ENCODE results near the gene RAD51B.

RAD51B gene

DNA sequence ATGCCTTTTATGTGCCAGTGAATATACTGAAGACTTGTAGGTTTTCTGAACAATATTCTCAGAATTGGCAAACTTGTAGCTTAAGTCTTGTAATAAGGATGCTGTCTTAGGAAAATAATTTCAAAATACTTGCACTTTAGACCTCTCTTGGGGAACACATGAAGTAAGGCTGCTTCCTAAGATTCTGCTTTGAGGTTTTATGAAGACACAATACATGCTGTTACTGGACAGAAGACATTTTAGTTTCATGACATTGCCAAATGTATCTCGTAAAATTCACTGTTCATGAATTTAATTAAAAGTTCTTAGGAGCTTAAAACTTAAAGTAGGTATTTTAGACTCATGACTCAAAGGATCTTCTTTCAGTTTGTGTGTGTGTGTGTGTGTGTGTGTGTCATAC, 80.7 kb downstream of the RAD51B start:
- no peak for DNase-seq (ENCODE audit: low read depth)

DNA sequence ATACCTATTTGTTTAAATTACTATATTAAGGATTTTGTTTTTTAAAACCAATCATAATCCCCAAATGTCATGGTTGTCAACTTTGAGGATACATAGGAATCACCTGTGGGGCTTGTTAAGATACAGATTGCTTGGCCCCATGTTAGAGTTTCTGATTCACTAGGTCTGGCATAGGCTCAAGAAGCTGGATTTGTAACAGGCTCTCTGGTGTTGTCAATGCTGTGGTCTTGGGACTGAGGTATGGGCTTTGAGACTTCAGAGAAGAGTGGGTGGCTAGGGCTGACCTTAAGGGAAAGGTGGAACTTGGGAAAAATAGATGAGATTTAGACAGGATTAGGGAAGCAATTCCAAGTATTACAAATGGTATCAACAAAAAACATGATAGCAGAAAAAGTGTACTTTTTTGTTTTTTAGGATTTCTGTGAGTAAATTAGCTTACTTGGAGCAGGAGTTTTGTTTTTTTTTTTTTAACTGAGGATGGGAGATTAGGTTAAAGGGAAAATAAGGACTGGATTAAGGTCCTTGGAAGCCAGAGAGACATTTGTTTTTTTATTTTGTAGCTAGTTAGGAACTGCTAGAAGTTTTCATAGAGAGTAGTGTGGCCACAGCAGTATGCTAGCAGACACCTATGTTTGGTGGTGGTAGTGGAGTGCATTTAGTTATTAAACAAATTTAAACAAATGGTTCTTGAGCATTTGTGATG, 88.6 kb downstream of the RAD51B start:
- no peak for DNase-seq (ENCODE audit: low read depth)

DNA sequence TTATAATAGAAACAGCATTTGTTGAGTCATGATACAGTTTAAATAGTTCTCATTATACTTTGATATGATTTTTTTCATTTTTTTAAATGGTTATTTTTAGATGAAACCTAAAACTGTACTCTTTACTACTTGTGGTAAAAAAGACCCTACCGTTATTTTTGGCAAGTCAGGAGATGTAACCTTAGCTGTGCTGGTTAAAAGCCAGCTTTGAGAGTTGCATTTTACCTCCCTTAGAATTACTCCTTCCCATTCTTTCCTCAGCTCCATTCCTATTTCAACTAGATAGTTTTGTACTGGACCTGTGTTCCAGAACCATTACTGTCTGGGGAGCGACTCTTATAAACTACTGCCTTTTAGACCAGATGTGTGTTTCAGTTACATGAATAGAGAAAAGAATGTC, 92.0 kb downstream of the RAD51B start:
- no peak for DNase-seq (ENCODE audit: low read depth)

DNA sequence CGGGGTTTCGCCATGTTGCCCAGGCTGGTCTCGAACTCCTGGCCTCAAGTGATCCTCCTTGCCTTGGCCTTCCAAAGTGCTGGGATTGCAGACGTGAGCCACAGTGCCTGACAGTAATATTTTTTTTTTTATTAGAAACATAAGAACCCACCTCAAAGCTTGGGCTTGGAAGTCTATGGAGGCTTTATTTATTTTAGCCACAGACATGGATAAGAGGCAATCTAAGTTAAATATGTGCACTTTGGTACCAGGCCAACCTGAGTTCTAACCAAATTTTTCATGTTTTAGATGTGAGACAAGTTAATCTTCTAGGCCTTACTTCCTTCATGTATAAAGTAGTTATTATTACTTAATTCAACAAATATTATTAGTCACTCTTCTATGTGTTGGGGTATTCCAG, 96.9 kb downstream of the RAD51B start:
- DNase-seq (ENCODE audit: low read depth), result no peak

GRCh38 chr14:67917006-67917405, 97.4 kb downstream of the RAD51B start:
- DNase-seq (ENCODE audit: low read depth), result no peak

DNA sequence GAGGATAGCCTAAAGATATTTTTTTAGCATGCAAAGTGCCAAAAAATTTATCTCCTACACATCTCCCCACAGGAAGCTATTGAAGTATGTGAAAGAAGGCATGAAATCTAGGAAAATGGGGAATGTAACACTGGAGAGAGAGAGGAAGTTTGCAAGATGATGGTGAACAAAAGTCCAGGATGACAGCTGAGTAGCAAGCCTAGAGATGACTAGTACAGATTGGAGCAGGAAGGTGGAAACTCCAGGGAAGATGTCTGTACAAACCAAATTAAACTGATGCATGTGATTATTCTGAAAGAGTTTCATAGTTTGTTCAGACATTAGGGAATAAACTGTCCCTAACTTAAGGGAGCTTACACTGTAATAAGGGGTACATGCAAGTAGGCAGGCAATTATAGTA, 99.3 kb downstream of the RAD51B start:
- no peak for DNase-seq (ENCODE audit: low read depth)

GRCh38 chr14:67919259-67920032, 99.9 kb downstream of the RAD51B start:
- no peak for DNase-seq (ENCODE audit: low read depth)

DNA sequence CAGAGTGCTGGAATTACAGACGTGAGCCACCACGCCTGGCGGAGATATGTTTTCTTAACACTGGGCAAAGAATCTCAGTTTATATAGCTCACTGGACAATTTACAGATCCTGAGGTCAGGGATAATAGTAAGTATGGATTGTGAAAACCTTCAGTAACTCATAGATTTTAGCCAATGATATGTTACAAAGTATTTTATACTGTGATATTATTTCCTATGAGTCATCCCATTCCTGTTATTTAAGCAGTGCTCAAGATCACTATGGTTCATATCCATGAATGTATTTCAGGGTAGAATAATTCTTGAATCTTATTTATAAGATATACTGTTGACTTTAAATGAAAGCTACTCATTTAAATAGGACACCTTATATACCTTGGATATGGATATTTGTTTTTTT, 107.2 kb downstream of the RAD51B start:
- DNase-seq (ENCODE audit: low read depth), result no peak

DNA sequence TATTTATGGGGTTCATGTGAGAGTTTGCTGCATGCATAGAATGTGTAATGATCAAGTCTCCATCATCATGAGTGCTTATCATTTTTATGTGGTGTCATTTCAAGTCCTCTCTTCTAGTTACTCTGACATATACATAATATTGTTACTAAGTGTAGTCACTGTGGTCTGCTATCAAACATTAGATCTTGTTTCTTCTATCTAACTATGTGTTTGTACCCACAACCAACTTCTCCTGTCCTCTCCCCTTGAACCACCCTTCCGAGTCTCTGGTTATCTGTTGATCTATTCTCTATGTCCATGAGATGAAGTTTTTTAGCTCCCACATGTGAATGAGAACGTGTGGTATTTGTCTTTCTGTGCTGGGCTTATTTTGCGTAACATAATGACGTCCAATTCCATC, 107.7 kb downstream of the RAD51B start:
- DNase-seq (ENCODE audit: low read depth), result no peak

- DNase-seq (ENCODE audit: low read depth), result no peak
Measured at GRCh38 chr14:67928375-67928774, 108.8 kb downstream of the RAD51B start.

DNA sequence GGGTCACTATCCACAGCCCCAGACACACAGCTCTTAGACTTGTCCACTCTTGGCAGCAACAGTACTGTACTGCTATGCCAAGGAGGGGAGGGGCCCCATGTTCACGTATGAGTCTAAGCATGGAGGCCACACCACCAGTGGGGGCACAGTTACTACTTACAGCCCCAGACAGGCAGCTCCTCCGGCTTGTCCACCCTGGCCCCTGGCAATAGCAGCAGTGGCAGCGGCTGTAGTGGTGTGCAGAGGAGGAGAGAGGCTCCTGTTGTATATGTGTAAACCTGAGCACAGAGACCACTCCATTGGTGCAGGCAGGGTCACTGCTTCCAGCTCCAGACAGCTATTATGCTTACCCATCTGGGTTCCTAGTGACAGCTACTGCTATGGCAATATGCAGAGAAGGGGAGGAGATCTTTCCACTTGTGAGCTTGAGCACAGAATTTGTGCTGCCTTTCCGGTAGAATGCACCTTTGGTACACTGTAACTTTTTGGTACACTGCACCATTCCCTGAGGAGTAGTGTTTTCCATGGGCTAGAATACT, 113.2 kb downstream of the RAD51B start:
- DNase-seq (ENCODE audit: low read depth), result no peak

DNA sequence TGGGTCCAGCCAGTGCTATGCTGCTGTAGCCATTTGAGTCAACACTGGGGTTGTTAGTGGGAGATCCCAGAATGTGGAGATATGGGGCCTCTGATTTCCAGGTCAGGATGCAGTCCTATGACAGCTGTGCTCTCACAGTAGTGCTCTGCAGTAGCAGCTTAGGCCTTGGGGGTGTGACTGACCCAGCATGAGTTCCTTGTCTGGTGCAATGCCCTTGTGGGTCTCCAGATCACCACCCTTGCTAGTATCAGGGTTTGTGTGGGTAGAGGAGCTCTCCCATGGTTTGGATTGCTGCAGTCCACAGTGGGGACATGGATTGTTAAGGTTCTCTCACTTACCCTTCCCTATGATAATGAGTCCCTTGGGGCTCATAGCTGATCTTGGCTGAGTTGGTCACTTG, 113.7 kb downstream of the RAD51B start:
- DNase-seq (ENCODE audit: low read depth), result no peak

- DNase-seq (ENCODE audit: low read depth), result peak; percentile 81
Measured at GRCh38 chr14:67934087-67934486, 114.5 kb downstream of the RAD51B start.

GRCh38 chr14:67934862-67935261, 115.3 kb downstream of the RAD51B start:
- no peak for DNase-seq (ENCODE audit: low read depth)

DNA sequence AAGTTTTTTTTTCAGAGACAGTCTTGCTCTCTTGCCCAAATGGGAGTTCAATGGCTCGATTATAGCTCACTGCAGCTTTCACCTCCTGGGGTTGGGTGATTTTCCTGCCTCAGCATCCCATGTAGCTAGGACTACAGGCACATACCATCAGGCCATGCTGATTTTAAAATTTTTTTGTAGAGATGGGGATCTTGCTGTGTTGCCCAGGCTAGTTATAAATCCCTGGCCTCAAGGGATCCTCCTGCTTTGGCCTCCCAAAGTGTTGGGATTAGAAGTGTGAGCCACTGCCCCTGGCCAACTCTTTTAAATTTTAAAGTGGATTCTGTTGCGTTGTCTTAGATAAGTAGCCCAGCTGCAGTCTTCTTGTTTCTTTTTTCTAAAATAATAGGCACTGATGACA, 115.8 kb downstream of the RAD51B start:
- no peak for DNase-seq (ENCODE audit: low read depth)

GRCh38 chr14:67938071-67938470, 118.5 kb downstream of the RAD51B start:
- no peak for DNase-seq (ENCODE audit: low read depth)

DNA sequence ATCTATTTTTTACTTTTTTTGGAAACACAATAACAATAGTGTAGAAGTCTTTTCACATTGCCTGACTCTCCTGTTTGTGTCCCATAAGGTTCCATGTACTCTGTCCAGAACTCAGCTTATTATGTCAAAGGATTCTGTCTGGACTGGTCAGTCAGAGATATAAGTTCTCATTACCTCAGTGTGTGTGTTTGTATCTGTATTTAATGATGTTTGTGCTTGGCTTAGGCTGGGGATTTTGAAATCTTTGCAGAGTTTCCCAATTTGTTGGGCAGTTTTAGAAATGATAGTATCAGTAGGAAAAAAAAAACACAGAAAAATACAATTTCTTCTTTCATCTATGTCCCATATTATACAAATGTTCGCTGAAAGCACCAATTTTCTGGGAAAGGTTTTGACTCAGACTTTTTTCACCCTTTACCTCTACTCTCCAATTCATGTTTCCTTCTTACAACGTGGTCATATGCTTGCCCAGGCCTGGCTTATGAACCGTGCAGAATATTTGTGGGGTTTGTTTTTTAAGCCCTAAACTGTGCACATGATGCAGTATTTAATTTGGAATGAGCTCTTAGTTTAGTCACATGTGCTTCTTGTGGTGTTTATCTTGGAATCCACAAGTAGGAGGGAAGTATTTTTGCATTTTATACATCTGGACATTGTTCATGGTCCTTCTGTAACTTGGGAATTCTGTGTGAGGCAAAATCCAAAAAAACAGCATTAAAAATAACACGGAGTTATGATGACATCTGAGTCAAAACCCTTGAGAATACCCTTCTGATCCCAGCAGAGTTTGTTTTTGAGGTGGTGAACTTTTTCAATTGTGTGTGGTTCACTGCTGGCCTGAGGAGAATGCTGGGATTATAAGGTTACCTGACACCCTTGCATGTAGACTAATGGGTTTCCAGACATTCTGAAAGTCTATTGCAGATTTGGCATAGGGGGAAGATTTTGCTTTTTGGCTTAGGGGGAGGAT, 121.2 kb downstream of the RAD51B start:
- peak; percentile 92 for DNase-seq (ENCODE audit: low read depth)

DNA sequence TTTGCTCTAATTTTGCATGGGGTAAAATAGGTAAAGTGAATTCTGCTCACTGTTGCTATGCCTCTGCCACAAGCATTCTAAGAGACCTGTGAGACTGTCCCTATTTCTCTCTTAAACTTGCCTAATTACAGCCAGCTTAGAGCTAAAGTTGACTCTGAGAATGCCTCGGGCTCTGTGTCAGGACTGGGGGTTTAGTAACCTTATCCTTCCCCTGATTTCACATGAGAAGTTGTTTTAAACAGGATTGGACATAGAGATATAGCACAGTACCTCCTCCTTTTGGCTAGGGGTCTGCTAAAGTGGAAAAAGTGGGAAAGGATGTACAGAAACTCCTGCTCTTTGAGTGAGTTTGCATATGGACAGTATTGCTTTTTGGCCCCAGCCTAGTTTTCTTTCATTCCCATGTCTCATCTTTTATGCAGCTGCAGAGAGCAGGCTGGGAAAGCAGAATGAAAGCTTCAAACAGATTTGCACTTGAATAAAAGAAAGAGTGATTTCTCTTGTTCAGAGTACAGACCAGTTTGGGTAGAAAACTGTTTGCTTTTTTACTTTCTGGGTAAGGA, 122.0 kb downstream of the RAD51B start:
- peak; percentile 61 for DNase-seq (ENCODE audit: low read depth)

DNA sequence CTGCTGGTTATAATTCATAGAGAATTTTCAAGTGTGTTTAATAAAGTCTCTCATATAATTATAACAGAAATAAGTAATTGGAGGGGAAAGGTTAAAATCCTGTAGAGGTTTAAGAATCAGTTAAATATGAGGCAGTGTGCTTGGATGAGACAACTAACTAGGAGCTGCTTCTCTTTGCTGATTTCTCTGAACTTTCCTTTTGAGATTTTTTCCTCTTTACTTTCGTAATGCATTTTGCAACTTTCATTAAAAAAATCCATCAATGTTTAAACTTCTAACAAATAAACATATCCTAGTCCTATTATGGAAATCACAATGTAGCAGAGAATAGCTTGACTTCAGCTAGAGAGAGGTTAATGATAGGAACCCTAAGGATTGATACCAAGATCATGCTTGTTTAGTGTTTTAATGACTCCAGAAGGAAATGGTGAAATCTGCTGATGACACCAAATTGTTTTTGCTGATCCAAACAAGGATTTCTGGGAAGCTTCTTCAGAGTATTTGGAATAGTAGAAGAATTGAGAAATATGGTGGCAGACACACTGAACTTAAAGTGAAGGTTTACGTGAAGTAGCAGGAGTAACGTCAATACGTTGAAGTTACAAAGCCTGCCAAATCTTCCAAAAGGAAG, 122.6 kb downstream of the RAD51B start:
- DNase-seq (ENCODE audit: low read depth), result no peak

DNA sequence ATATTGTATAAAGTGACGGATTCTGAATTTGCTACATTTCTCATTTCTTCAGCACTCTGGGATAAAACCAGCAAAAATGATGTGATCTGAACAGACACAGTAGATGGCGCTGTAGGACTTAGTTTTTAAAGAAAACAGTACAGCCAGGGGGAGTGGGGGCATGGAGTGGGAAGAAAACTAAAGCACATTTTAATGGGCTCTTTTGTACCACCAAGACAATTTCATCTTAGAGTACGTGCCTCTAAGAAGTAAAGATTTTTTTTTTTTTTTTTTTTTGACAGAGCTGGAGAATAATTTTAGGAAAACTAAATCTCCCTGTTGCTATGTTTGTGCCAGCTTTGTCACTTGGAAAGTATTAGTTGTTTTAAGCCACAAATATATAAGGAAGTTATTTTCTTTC, 124.4 kb downstream of the RAD51B start:
- peak; percentile 91 for DNase-seq (ENCODE audit: low read depth)

DNA sequence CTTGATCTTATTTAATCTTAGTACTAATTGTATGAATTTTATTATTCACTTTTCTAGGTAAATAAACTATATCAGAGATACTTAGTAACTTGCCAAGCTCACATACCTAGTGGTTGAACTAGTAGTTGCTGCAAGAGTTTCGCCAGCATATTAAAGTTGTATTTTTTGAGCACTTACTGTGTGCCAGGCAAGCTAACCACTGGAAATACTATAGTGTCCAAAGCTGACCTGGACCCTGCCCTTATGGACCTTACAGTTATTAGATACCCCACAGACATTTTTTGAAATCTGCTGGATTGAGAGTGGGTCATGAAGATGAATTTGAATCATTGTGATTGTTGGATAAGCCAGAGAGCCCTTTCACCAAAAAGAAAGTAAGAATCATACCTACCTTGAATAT, 125.0 kb downstream of the RAD51B start:
- no peak for DNase-seq (ENCODE audit: low read depth)
